Measurements from ENCODE around the gene NPAT. TPM values are rescaled to one million over a fixed set of nuclear protein-coding genes. Genes with fewer than 3 reads are reported as not detected.

Gene NPAT
- total and polyA plus RNA-seq, 2 of the 13 experiments (the other 11 are each of a cell fraction or from before 2014, with no cell fraction given): 4.4 to 11.2 TPM

DNA sequence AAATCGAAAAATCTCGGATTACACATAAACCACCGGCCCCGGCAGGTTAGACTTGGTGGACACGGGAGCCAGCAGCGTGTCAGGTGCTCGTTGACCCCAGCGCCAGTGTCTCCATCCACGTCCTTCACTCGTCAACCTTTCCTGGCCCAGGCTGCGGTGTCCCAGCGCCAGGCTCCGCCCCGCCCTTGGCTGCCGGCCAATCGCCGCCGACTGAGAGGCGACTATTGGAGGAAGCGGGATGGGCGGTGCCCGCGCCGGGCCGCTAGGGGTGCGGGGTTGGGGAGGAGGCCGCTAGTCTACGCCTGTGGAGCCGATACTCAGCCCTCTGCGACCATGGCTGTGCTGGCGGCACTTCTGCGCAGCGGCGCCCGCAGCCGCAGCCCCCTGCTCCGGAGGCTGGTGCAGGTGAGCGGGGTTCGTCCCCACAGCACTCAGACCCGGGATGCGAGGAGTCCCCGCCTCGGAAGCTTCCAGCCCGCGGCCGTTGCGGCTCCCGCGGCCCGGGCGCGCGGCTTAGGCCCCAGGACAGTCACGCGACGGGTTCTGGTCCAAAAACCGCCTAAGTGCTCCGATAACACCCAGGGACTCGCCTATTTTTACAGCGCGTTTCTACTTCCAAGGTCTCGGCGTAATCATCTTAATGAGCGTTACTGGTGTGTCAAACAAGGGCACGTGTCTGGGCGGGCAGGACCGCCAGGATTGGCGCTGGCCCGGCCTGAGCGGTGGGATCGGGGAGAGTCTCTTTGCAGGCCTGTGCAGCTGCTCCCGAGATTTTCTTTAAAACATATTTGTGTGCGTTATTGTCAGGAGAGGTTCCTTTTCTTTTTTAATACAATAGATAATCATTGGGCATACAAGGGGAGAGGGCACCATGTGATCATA lies 100.9 kb downstream of the NPAT start, which contains the start of gene ACAT1 (continued):
- TF ChIP-seq, protein P1, sequence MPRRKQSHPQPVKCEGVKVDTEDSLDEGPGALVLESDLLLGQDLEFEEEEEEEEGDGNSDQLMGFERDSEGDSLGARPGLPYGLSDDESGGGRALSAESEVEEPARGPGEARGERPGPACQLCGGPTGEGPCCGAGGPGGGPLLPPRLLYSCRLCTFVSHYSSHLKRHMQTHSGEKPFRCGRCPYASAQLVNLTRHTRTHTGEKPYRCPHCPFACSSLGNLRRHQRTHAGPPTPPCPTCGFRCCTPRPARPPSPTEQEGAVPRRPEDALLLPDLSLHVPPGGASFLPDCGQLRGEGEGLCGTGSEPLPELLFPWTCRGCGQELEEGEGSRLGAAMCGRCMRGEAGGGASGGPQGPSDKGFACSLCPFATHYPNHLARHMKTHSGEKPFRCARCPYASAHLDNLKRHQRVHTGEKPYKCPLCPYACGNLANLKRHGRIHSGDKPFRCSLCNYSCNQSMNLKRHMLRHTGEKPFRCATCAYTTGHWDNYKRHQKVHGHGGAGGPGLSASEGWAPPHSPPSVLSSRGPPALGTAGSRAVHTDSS (CRISPR knock-in tag; conservative IDR thresholded peaks at IDR 0.05): no peak
- TF ChIP-seq HHEX (CRISPR knock-in tag; IDR thresholded peaks at IDR 0.05) (no peak), ZNF354B (CRISPR knock-in tag; IDR thresholded peaks at IDR 0.05) (no peak), MIXL1 (CRISPR knock-in tag; IDR thresholded peaks at IDR 0.05) (no peak), THYN1 (CRISPR knock-in tag; IDR thresholded peaks at IDR 0.05; ENCODE audit: borderline replicate concordance, low read depth) (no peak; the same call in 1 of the 2 replicates), SNAPC2 (CRISPR knock-in tag; IDR thresholded peaks at IDR 0.05) (0 out of 2 replicates have a peak, but pooled peaks have one; percentile 37), ZNF558 (CRISPR knock-in tag; IDR thresholded peaks at IDR 0.05; ENCODE audit: borderline replicate concordance) (0 out of 2 replicates have a peak, but pooled peaks have one; percentile 52), MEF2D (CRISPR knock-in tag; IDR thresholded peaks at IDR 0.05) (no peak; the same call in 1 of the 2 replicates), MXI1 (IDR thresholded peaks at IDR 0.05; ENCODE audit: borderline replicate concordance, low read depth, low read length) (peak; percentile 52; the same call in 1 of the 3 replicates), CBX2 (IDR thresholded peaks at IDR 0.05; ENCODE audit: low read depth, low read length) (no peak), CBX2 (CRISPR knock-in tag; IDR thresholded peaks at IDR 0.05; ENCODE audit: low read depth) (no peak), TRIM24 (CRISPR knock-in tag; IDR thresholded peaks at IDR 0.05) (no peak), FOXJ3 (CRISPR knock-in tag; IDR thresholded peaks at IDR 0.05; ENCODE audit: borderline replicate concordance) (no peak), ZNF569 (CRISPR knock-in tag; IDR thresholded peaks at IDR 0.05; ENCODE audit: borderline replicate concordance) (0 out of 2 replicates have a peak, but pooled peaks have one; percentile 23)
- TF ChIP-seq, protein P2, sequence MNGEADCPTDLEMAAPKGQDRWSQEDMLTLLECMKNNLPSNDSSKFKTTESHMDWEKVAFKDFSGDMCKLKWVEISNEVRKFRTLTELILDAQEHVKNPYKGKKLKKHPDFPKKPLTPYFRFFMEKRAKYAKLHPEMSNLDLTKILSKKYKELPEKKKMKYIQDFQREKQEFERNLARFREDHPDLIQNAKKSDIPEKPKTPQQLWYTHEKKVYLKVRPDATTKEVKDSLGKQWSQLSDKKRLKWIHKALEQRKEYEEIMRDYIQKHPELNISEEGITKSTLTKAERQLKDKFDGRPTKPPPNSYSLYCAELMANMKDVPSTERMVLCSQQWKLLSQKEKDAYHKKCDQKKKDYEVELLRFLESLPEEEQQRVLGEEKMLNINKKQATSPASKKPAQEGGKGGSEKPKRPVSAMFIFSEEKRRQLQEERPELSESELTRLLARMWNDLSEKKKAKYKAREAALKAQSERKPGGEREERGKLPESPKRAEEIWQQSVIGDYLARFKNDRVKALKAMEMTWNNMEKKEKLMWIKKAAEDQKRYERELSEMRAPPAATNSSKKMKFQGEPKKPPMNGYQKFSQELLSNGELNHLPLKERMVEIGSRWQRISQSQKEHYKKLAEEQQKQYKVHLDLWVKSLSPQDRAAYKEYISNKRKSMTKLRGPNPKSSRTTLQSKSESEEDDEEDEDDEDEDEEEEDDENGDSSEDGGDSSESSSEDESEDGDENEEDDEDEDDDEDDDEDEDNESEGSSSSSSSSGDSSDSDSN (CRISPR knock-in tag; IDR thresholded peaks at IDR 0.05): peak; percentile 93
- TF ChIP-seq, protein P3, sequence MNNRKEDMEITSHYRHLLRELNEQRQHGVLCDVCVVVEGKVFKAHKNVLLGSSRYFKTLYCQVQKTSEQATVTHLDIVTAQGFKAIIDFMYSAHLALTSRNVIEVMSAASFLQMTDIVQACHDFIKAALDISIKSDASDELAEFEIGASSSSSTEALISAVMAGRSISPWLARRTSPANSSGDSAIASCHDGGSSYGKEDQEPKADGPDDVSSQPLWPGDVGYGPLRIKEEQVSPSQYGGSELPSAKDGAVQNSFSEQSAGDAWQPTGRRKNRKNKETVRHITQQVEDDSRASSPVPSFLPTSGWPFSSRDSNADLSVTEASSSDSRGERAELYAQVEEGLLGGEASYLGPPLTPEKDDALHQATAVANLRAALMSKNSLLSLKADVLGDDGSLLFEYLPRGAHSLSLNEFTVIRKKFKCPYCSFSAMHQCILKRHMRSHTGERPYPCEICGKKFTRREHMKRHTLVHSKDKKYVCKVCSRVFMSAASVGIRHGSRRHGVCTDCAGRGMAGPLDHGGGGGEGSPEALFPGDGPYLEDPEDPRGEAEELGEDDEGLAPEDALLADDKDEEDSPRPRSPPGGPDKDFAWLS (CRISPR knock-in tag; IDR thresholded peaks at IDR 0.05; ENCODE audit: borderline replicate concordance): no peak
- TF ChIP-seq, protein P4, sequence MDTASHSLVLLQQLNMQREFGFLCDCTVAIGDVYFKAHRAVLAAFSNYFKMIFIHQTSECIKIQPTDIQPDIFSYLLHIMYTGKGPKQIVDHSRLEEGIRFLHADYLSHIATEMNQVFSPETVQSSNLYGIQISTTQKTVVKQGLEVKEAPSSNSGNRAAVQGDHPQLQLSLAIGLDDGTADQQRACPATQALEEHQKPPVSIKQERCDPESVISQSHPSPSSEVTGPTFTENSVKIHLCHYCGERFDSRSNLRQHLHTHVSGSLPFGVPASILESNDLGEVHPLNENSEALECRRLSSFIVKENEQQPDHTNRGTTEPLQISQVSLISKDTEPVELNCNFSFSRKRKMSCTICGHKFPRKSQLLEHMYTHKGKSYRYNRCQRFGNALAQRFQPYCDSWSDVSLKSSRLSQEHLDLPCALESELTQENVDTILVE (CRISPR knock-in tag; IDR thresholded peaks at IDR 0.05): no peak
- TF ChIP-seq, protein P5, sequence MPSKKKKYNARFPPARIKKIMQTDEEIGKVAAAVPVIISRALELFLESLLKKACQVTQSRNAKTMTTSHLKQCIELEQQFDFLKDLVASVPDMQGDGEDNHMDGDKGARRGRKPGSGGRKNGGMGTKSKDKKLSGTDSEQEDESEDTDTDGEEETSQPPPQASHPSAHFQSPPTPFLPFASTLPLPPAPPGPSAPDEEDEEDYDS (CRISPR knock-in tag; IDR thresholded peaks at IDR 0.05): peak; percentile 94

Measured in HepG2 (cell line).